ENCODE measurements around the gene DBP.

- peak; percentile 92 for TF ChIP-seq CTCF (IDR thresholded peaks at IDR 0.05)
- TF ChIP-seq NR1H2 (CRISPR knock-in tag; IDR thresholded peaks at IDR 0.05), result no peak
- TF ChIP-seq ZNF121 (CRISPR knock-in tag; IDR thresholded peaks at IDR 0.05), result peak; percentile 68
Observed at GRCh38 chr19:48588670-48589401, 48.3 kb downstream of the DBP start.

Measured in WTC11 (cell line).